RCC 7860 (cell line): Measurements from ENCODE around the gene PIK3C2B.

Experiments
- DNase-seq: peaks from one replicate; pipeline ENCODE4 v3.0.0-alpha.2; 2015; ENCODE audit warnings: low spot score
- FAIRE-seq: peaks from 2 replicates; lab custom pipeline; 2012; peaks lifted over from hg19 to GRCh38; lab: Jason Lieb, UNC

Gene PIK3C2B

GRCh38 chr1:204445860-204446412 is 48.7 kb downstream of the PIK3C2B start:
- DNase-seq (no peak), FAIRE-seq (no peak)
